ENCODE results near the gene PARVB.

DNA sequence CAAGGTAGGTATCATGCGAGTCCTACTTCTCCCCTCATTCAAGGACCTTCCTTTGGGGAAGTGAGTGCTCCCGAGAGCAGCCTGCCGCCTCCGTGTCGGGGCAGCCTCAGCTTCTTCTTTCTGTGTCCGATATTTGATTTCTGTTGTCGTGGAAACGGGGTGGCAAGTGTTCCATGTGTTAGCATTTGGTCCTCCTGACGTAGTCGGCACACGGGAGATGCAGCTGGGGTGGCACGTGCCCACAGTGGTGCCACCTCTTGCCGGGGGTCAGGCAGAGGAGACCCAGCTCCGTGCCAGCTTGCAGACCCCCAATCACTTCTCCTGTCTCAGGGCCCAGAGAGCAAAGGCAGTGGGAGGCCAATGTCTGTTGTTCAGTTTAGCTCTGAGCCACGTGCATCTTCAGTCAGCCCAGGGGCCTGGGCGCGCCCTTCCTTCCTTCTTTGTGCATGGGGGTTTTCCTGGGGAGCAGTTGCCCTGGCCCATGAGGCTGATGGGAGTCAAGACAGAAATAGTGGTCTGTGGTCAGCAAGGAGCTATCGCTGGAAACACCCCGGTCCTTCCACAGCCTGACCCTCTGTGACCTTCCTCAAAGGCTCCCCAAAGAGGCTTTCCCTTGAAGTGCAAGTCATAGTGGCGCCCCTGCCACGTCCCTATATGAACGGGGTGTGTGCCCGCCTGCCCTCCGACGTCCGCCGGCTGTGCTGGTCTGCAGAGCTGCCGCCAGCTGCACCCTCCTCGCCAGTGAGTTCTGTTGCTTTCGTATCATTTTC lies 44.5 kb downstream of the PARVB start:
- no peak for TF ChIP-seq CTCF (IDR thresholded peaks at IDR 0.05; ENCODE audit: low read depth, low read length)
- no peak for TF ChIP-seq EZH2phosphoT487 (IDR thresholded peaks at IDR 0.05; ENCODE audit: low read depth)
